HG03280 (cell line): Measurements from ENCODE around the gene TCFL5.
"Not testable (repeated sequence)": the region's sequence is repeated elsewhere in the genome, so short reads cannot be mapped to it uniquely, and the experiment has no call there.

Source experiments
- ATAC-seq: cut with Tn5 transposase; IDR thresholded peaks from one replicate; pipeline ENCODE4 v1.9.1; 2021; ENCODE audit warnings: mild to moderate bottlenecking, moderate library complexity; ENCODE audit not compliant: unreplicated experiment

The TCFL5 gene

GRCh38 chr20:62858058-62858830, 3.4 kb downstream of the TCFL5 start:
- no peak for ATAC-seq

GRCh38 chr20:62856931-62857619, 4.5 kb downstream of the TCFL5 start:
- ATAC-seq, result no peak

GRCh38 chr20:62855120-62855519, 6.5 kb downstream of the TCFL5 start:
- no peak for ATAC-seq

- ATAC-seq, result no peak
Observed at GRCh38 chr20:62854121-62854520, 7.5 kb downstream of the TCFL5 start.

- ATAC-seq, result not testable (repeated sequence)
Observed at GRCh38 chr20:62853304-62853703, 8.3 kb downstream of the TCFL5 start.

- no peak for ATAC-seq
Observed at GRCh38 chr20:62852841-62853240, 8.8 kb downstream of the TCFL5 start.

DNA sequence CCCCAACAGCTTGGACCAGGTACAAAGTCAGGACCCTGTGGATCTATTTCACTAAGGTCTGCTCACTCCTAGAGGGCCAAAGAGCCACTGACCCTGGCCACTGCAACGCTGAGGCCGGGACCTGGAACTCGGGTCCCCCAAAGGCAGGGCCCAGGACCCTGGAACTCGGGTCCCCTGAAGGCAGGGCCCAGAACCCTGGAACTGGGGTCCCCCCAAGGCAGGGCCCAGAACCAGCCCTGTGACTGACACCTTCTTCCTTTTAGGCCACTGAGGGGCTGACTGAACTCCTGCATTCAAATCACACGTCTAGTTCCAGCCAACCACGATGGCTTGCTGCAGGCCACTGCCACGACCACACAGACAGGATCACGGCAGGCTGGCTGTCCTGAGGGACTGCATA, 9.4 kb downstream of the TCFL5 start:
- ATAC-seq, result no peak

- ATAC-seq, result no peak
Observed at GRCh38 chr20:62850333-62850974, 11.2 kb downstream of the TCFL5 start.

DNA sequence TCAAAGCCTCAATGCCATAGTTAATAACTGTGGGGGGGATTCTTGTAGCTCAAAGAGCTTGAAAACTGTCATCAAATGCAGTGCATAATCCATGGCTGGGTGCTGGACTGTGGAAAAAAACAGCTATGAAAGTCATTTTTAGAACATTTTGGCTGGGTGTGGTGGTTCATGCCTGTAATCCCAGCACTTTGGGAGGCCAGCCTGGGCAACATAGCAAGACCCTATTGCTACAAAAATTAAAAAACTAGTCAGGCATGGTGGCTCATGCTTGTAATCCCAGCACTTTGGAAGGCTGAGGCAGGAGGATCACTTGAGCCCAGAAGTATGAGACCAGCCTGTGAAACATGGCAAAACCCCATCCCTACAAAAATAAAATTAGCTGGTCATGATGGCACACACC, 12.2 kb downstream of the TCFL5 start:
- no peak for ATAC-seq

GRCh38 chr20:62848917-62849316, 12.7 kb downstream of the TCFL5 start:
- not testable (repeated sequence) for ATAC-seq

- no peak for ATAC-seq
Observed at GRCh38 chr20:62846166-62846890, 15.3 kb downstream of the TCFL5 start.

DNA sequence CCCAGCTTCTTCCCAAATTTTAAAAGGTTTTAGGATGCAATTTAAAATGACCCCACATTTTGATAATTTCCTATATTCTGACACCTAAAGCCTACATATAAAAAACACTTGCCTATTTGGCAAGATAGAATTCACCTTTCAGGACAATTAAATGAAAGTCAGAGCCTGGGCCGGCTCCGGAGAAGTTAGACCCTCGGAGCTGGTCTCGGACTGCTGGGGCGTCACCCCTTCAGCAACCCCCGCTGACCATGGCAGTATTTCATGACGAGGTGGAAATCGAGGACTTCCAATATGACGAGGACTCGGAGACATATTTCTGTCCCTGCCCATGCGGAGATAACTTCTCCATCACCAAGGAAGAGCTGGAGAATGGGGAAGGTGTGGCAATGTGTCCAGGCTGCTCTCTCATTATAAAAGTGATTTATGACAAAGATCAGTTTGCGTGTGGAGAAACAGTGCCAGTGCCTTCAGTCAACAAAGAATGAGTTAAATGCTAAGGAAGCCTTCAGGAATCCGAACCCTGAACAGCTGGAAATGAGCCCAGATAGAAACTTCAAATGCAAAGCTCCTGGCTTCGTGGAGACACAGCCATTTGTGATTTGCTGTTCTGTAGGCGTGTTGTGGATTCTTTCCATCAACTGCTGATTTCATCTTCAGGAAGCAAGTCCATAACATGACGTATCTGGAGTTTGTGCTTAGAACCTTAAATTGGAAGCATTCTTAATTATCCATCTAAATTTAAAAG, 16.0 kb downstream of the TCFL5 start:
- ATAC-seq, result no peak

DNA sequence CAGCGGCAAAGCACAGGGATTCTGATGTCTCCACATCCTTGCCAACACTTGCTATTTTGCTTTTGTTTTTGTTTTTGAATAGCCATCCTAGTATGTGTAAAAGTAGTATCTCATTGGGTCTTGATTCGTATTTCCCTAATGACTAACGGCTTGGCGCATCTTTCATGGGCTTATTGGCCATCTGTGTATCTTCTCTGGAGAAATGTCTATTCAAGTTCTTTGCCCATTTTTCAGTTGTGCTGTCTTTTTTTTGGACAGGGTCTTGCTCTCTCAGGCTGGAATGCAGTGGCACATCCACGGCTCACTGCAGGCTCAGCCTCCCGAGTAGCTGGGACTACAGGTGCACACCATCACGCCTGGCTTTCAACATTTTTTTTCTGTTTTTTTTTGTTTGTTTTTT, 17.4 kb downstream of the TCFL5 start:
- no peak for ATAC-seq

- ATAC-seq, result no peak
Observed at GRCh38 chr20:62843656-62844055, 18.0 kb downstream of the TCFL5 start.

DNA sequence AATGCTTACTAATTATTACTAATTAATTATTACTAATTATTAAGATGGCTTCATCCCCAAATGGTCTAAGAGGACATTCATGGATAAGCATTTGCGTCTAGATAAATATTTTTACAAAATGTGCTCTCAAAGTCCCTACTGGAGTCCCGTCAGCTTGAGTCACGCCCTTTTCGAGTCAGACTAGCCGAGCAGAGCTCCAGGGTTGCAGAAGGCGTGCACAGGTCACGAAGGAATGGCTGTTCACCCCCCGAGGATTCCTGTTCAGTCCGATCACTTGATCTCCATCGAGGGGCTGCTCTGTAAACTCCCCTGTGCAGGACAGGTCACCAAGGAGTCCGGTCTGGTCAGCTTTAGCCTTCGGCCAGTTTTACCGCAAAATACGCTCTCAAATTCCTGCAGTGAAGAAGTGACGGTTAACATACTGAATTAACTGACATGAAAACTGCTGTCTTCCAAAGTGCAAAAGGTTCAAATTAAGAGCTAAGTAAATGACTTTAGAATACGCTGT, 19.9 kb downstream of the TCFL5 start:
- ATAC-seq, result no peak

- no peak for ATAC-seq
Observed at GRCh38 chr20:62840244-62841197, 21.1 kb downstream of the TCFL5 start.

DNA sequence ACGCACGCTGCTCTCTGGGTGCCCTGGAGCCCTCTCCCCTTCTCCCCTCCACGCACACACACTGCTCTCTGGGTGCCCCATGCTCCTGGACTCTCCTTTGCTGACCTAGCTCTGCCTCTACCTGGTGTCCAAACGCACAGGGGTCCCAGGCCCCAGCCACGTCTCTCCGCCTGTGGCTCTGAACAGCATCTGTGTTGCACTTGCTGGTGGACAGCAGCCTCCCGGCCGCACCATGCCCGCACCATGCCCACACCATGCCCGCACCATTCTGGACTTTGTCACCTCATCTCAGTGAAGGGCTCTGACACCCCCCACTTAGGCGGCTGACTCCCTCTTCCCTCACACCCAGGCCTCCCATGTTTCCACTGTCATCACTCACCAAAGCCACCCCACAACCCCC, 21.8 kb downstream of the TCFL5 start:
- ATAC-seq, result no peak

DNA sequence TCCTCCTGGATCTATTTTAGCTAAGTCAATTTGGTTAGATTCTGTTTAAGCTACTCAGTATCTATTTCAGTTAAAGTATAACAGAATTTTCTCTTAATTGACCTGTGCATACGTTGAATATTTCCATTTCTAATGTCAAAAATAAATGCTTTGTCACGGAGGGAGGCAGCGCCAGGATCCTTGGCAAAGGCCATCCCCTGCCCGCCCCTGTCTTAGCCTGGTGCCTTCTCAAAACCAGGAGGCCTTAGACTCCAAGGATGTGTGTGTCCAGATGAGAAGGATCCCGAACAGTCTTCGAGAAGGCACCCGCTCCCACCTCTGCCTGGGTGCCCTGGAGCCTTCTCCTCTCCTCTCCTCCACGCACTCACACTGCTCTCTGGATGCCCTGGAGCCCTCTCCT, 22.4 kb downstream of the TCFL5 start:
- no peak for ATAC-seq

- no peak for ATAC-seq
Observed at GRCh38 chr20:62838128-62838891, 23.3 kb downstream of the TCFL5 start.
